Vagina (tissue), 2 donors: Measurements from ENCODE around the gene CCR9. TPM values are rescaled to one million over a fixed set of nuclear protein-coding genes. Genes with fewer than 3 reads are reported as not detected.

Experiments used
- DNase-seq, 2 donors: peaks; one replicate each; pipeline ENCODE4 v3.0.0-alpha.2; 2017; ENCODE audit errors: extremely low spot score in 2 of 2
- H3K27ac ChIP-seq: fragments of 200-600 bp; sonication (generic); one replicate; pipeline ENCODE4 v1.5.1; 2019
- H3K27me3 ChIP-seq: fragments of 200-600 bp; sonication (generic); one replicate; pipeline ENCODE4 v1.5.1; 2019
- H3K36me3 ChIP-seq, 2 donors: fragments of 200-600 bp; sonication (generic); one replicate each; pipeline ENCODE4 v1.5.1; 2017 to 2019
- H3K4me1 ChIP-seq: fragments of 200-600 bp; sonication (generic); one replicate; pipeline ENCODE4 v1.5.1; 2019
- H3K4me3 ChIP-seq, 2 donors: fragments of 200-600 bp; sonication (generic); 1 replicate in 1 of 2; 2 replicates in 1 of 2; pipeline ENCODE4 v1.5.1; 2016 to 2019
- H3K9me3 ChIP-seq: fragments of 200-600 bp; sonication (generic); one replicate; pipeline ENCODE4 v1.5.1; 2019
- CTCF ChIP-seq, 3 experiments: fragments of 450-650 bp in 2 of 3; fragments of 200-600 bp in 1 of 3; sonication (generic) in 1 of 3; IDR thresholded peaks; one replicate each; pipeline ENCODE4 v1.5.1; 2017 to 2019; ENCODE audit warnings: antibody characterized with exemption in 3 of 3, mild to moderate bottlenecking in 2 of 3, moderate library complexity in 2 of 3
- POLR2A ChIP-seq, 2 donors: fragments of 450-650 bp; IDR thresholded peaks; one replicate each; pipeline ENCODE4 v1.6.1; 2017; ENCODE audit warnings: antibody characterized with exemption in 2 of 2, mild to moderate bottlenecking in 2 of 2, moderate library complexity in 2 of 2
- POLR2AphosphoS5 ChIP-seq, 2 donors: sonication (generic); formaldehyde crosslinking; IDR thresholded peaks; one replicate each; pipeline ENCODE4 v1.9.0; 2017; ENCODE audit warnings: antibody characterized with exemption in 2 of 2, mild to moderate bottlenecking in 2 of 2, low read depth in 1 of 2; ENCODE audit not compliant: insufficient read depth in 1 of 2
- intact Hi-C: fragments of 100-400 bp; cut with DNase I; formaldehyde crosslinking; loops from one replicate; pipeline ENCODE4 v1.15.1; 2023
- total RNA-seq: library from RNA; depleted of rRNA; stranded (reverse); fragments of >200 nt; gene quantifications from one replicate; pipeline ENCODE4 v1.2.3, GENCODE V29; 2016

The CCR9 gene
- total RNA-seq, 1 donor from 2014 or later: not detected

- Histone ChIP-seq H3K4me1 (no peaks in the 10 kb centered on the region), H3K27ac (no peak overlapping the region), H3K36me3 (peaks cover 0 to 57% of the 10 kb centered on the region in 2 donors), H3K27me3 (no peaks in the 10 kb centered on the region), H3K9me3 (no peaks in the 10 kb centered on the region), H3K4me3 (no peak overlapping the region)
- no peak for DNase-seq
- TF ChIP-seq POLR2AphosphoS5 (IDR thresholded peaks at IDR 0.05; ENCODE audit: insufficient read depth in 1 of 2, low read depth in 1 of 2): no peak
- TF ChIP-seq POLR2A (IDR thresholded peaks at IDR 0.05): no peak
- TF ChIP-seq CTCF (IDR thresholded peaks at IDR 0.05): no peak
- intact Hi-C loops: no loop called here
Measured at GRCh38 chr3:45922039-45922326, 35.6 kb downstream of the CCR9 start.

DNA sequence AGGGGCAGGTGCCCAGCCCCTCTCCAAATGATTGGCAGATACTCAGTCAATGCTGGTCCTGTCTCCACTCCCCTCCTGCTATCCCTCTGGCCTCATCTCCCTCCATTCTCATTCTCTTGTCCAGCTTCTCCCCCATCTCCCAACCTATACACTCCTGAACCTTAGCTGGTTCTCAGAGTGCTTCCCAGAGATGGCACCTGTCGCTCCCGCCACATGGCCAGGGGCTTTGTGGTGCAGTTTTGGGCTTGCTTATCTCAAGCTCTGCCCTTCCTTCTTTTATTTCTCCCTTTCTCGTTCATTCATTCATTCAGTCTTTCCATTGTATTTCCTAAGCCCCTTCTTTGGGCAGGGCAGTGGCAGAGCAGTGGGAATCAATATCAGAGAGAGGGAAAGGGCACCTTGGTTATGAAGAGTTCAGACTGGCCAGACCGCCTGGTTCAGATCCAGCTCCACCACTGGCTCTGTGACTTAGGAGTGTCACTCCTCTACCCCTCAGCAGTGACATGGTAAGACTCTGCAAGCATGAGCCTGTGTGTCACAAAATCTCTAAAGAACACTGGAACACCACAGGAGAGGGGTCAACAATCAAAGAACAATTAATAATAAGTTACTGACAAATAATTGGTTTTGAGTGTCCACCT, 36.7 kb downstream of the CCR9 start:
- DNase-seq: no peak
- TF ChIP-seq POLR2A (IDR thresholded peaks at IDR 0.05) (no peak), POLR2AphosphoS5 (IDR thresholded peaks at IDR 0.05; ENCODE audit: insufficient read depth in 1 of 2, low read depth in 1 of 2) (no peak), CTCF (IDR thresholded peaks at IDR 0.05) (no peak)
- intact Hi-C loops: no loop called here
- Histone ChIP-seq H3K4me1 (no peaks in the 10 kb centered on the region), H3K27ac (no peak overlapping the region), H3K9me3 (no peaks in the 10 kb centered on the region), H3K36me3 (peaks cover 0 to 68% of the 10 kb centered on the region in 2 donors), H3K27me3 (no peaks in the 10 kb centered on the region), H3K4me3 (no peak overlapping the region)

GRCh38 chr3:45923755-45924154, 37.4 kb downstream of the CCR9 start:
- no peak overlapping the region for H3K27ac ChIP-seq
- no peaks in the 10 kb centered on the region for H3K9me3 ChIP-seq
- TF ChIP-seq CTCF (IDR thresholded peaks at IDR 0.05) (no peak), POLR2A (IDR thresholded peaks at IDR 0.05) (no peak), POLR2AphosphoS5 (IDR thresholded peaks at IDR 0.05; ENCODE audit: insufficient read depth in 1 of 2, low read depth in 1 of 2) (no peak)
- H3K27me3 ChIP-seq: no peaks in the 10 kb centered on the region
- no peaks in the 10 kb centered on the region for H3K4me1 ChIP-seq
- no peak overlapping the region for H3K4me3 ChIP-seq
- H3K36me3 ChIP-seq: peaks cover 0 to 75% of the 10 kb centered on the region in 2 donors
- intact Hi-C loops: no loop called here
- no peak for DNase-seq

- H3K36me3 ChIP-seq: peaks cover 0 to 75% of the 10 kb centered on the region in 2 donors
- intact Hi-C loops: loop anchor here (5.0 kb wide), 1 partner anchor 166 kb away; no protein-coding TSS in a partner anchor
- no peak for DNase-seq
- H3K4me1 ChIP-seq: no peaks in the 10 kb centered on the region
- H3K27me3 ChIP-seq: no peaks in the 10 kb centered on the region
- no peaks in the 10 kb centered on the region for H3K9me3 ChIP-seq
- no peak overlapping the region for H3K27ac ChIP-seq
- no peak overlapping the region for H3K4me3 ChIP-seq
- TF ChIP-seq POLR2A (IDR thresholded peaks at IDR 0.05): no peak
- TF ChIP-seq POLR2AphosphoS5 (IDR thresholded peaks at IDR 0.05; ENCODE audit: insufficient read depth in 1 of 2, low read depth in 1 of 2): no peak
- no peak for TF ChIP-seq CTCF (IDR thresholded peaks at IDR 0.05)
Measured at GRCh38 chr3:45927881-45928280, 41.5 kb downstream of the CCR9 start.

DNA sequence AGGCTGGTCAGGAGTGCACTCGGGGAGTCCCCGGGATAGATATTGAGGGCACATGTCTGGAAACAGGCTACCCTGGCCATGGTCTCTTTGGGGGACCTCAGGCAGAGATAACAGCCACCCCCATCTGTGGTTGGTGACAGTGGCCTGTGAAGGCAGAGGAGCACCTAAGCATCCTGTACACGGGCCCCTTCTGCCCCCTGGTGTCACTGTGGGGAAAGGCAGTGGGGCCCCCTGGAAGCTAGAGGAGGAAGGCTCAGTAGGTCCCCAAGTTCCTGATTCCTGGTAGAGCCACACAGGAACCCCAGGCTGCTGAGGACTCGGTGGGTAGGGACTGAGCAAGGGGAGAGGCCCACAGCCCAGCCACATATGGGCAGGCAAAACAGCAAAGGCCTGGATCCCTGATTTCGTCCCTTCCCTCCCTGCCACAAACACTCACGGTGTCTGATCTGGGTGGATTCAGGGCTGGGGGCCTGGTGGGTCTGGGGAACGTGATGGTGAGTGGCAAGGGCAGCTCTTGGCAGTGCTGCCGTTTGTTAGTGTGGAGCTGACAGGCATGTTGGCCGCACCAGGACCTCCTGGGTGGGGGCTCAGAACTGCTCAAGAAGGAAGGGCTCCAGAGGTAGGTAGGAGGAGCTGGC, 42.8 kb downstream of the CCR9 start:
- Histone ChIP-seq H3K9me3 (no peaks in the 10 kb centered on the region), H3K27me3 (no peaks in the 10 kb centered on the region), H3K4me3 (no peak overlapping the region), H3K36me3 (peaks cover 0 to 66% of the 10 kb centered on the region in 2 donors), H3K4me1 (no peaks in the 10 kb centered on the region), H3K27ac (no peak overlapping the region)
- intact Hi-C loops: loop anchor here (5.0 kb wide), 1 partner anchor 167 kb away; no protein-coding TSS in a partner anchor
- no peak for DNase-seq
- TF ChIP-seq POLR2A (IDR thresholded peaks at IDR 0.05): no peak
- TF ChIP-seq CTCF (IDR thresholded peaks at IDR 0.05): peak; percentile 17 to 50 (median 36)
